ENCODE results near the gene TEX13D. TPM values are rescaled to one million over a fixed set of nuclear protein-coding genes. Genes with fewer than 3 reads are reported as not detected.

The TEX13D gene
- total RNA-seq, 4 donors from 2014 or later, result not detected

GRCh38 chrX:124348885-124349453 lies 16.5 kb downstream of the TEX13D start:
- Histone ChIP-seq H3K9me3 (no peaks in the 10 kb centered on the region), H3K27me3 (no peaks in the 10 kb centered on the region), H3K4me3 (no peak overlapping the region), H3K36me3 (no peaks in the 10 kb centered on the region), H3K27ac (no peak overlapping the region), H3K4me1 (no peaks in the 10 kb centered on the region)
- intact Hi-C loops (cut with DNase I; ENCODE audit: low total_unique reads), result no loop called here
- DNase-seq, result no peak
- TF ChIP-seq POLR2A (IDR thresholded peaks at IDR 0.05) (no peak), CTCF (IDR thresholded peaks at IDR 0.05) (no peak)

GRCh38 chrX:124354648-124355047 lies 22.2 kb downstream of the TEX13D start:
- no peaks in the 10 kb centered on the region for H3K36me3 ChIP-seq
- H3K27me3 ChIP-seq, result no peaks in the 10 kb centered on the region
- TF ChIP-seq CTCF (IDR thresholded peaks at IDR 0.05) (no peak), POLR2A (IDR thresholded peaks at IDR 0.05) (no peak)
- intact Hi-C loops (cut with DNase I; ENCODE audit: low total_unique reads), result no loop called here
- no peaks in the 10 kb centered on the region for H3K4me1 ChIP-seq
- H3K4me3 ChIP-seq, result no peak overlapping the region
- no peak overlapping the region for H3K27ac ChIP-seq
- no peaks in the 10 kb centered on the region for H3K9me3 ChIP-seq
- no peak for DNase-seq

GRCh38 chrX:124358800-124359383 lies 26.4 kb downstream of the TEX13D start:
- no peak for TF ChIP-seq CTCF (IDR thresholded peaks at IDR 0.05)
- no peak for TF ChIP-seq POLR2A (IDR thresholded peaks at IDR 0.05)
- H3K4me3 ChIP-seq, result no peak overlapping the region
- H3K36me3 ChIP-seq, result no peaks in the 10 kb centered on the region
- no peaks in the 10 kb centered on the region for H3K27me3 ChIP-seq
- intact Hi-C loops (cut with DNase I; ENCODE audit: low total_unique reads), result no loop called here
- no peak overlapping the region for H3K27ac ChIP-seq
- DNase-seq, result no peak
- no peaks in the 10 kb centered on the region for H3K4me1 ChIP-seq
- H3K9me3 ChIP-seq, result no peaks in the 10 kb centered on the region

GRCh38 chrX:124362072-124362471 lies 29.6 kb downstream of the TEX13D start:
- TF ChIP-seq CTCF (IDR thresholded peaks at IDR 0.05), result no peak
- no peak for TF ChIP-seq POLR2A (IDR thresholded peaks at IDR 0.05)
- H3K36me3 ChIP-seq, result no peaks in the 10 kb centered on the region
- intact Hi-C loops (cut with DNase I; ENCODE audit: low total_unique reads), result no loop called here
- no peak overlapping the region for H3K4me3 ChIP-seq
- H3K9me3 ChIP-seq, result no peaks in the 10 kb centered on the region
- H3K4me1 ChIP-seq, result no peaks in the 10 kb centered on the region
- H3K27ac ChIP-seq, result no peak overlapping the region
- H3K27me3 ChIP-seq, result no peaks in the 10 kb centered on the region
- DNase-seq, result no peak

GRCh38 chrX:124362761-124363160 lies 30.3 kb downstream of the TEX13D start:
- Histone ChIP-seq H3K4me1 (no peaks in the 10 kb centered on the region), H3K27me3 (no peaks in the 10 kb centered on the region), H3K9me3 (no peaks in the 10 kb centered on the region), H3K36me3 (no peaks in the 10 kb centered on the region), H3K4me3 (no peak overlapping the region), H3K27ac (no peak overlapping the region)
- no peak for DNase-seq
- TF ChIP-seq CTCF (IDR thresholded peaks at IDR 0.05), result no peak
- no peak for TF ChIP-seq POLR2A (IDR thresholded peaks at IDR 0.05)
- intact Hi-C loops (cut with DNase I; ENCODE audit: low total_unique reads), result no loop called here

Measured in uterus (tissue), 4 donors.